ENCODE measurements around the gene TMEM114.

Gene TMEM114

GRCh38 chr16:8548166-8548565 lies 42.1 kb downstream of the TMEM114 start:
- ATAC-seq (no peak), DNase-seq (no peak)

- DNase-seq (no peak), ATAC-seq (no peak)
Observed at GRCh38 chr16:8547762-8548161, 42.5 kb downstream of the TMEM114 start.

GRCh38 chr16:8544406-8544805 lies 45.9 kb downstream of the TMEM114 start:
- ATAC-seq (no peak), DNase-seq (no peak)

- DNase-seq (no peak), ATAC-seq (no peak)
Observed at GRCh38 chr16:8543258-8543657, 47.1 kb downstream of the TMEM114 start.

GRCh38 chr16:8542393-8542792 lies 47.9 kb downstream of the TMEM114 start:
- ATAC-seq (no peak), DNase-seq (no peak)

GRCh38 chr16:8541868-8542267 lies 48.4 kb downstream of the TMEM114 start:
- DNase-seq (no peak), ATAC-seq (no peak)

- DNase-seq (no peak), ATAC-seq (no peak)
Observed at GRCh38 chr16:8537691-8538342, 52.5 kb downstream of the TMEM114 start.

GRCh38 chr16:8533509-8533908 lies 56.8 kb downstream of the TMEM114 start:
- DNase-seq (no peak), ATAC-seq (no peak)

GRCh38 chr16:8530752-8531384 lies 59.4 kb downstream of the TMEM114 start:
- ATAC-seq (no peak), DNase-seq (no peak)

GRCh38 chr16:8528471-8528870 lies 61.8 kb downstream of the TMEM114 start:
- no peak for ATAC-seq
- no peak for DNase-seq

GRCh38 chr16:8523932-8524331 lies 66.4 kb downstream of the TMEM114 start:
- DNase-seq (no peak), ATAC-seq (no peak)

GRCh38 chr16:8522757-8523156 lies 67.6 kb downstream of the TMEM114 start:
- DNase-seq, result no peak
- ATAC-seq, result no peak

- ATAC-seq, result no peak
Observed at GRCh38 chr16:8519643-8520042, 70.7 kb downstream of the TMEM114 start.

More at GRCh38 chr16:8519643-8520042, 70.7 kb downstream of the TMEM114 start:
- DNase-seq, result no peak
